IPS-18c (cell line): ENCODE data around the gene DLG2.

Experiments
- H3K4me3 ChIP-seq: 2 replicates; pipeline ENCODE4 v1.7.0; 2013; ENCODE audit warnings: low read depth, mild to moderate bottlenecking, low read length, moderate library complexity; ENCODE audit not compliant: insufficient read depth
- H3K9me3 ChIP-seq: one replicate; pipeline ENCODE4 v1.6.1; 2013; ENCODE audit warnings: mild to moderate bottlenecking, low read length, moderate library complexity; ENCODE audit not compliant: control insufficient read depth, insufficient read depth

Gene DLG2

DNA sequence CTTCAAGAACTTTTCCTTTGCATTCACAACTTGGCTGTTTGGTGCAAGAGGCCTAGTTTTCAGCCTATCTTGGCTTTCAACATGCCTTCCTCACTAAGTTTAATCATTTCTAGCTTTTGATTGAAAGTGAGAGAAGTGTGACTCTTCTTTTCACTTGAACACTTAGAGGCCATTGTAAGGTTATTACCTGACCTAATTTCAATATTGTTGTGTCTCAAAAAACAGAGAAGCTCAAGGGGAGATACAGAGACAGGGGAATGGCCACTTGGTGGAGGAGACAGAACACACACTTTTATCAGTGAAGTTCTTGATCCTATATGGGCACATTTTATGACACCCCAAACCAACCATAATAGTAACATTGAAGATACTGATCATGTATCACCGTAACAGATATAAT is 532.3 kb downstream of the DLG2 start:
- no peaks in the 10 kb centered on the region for H3K9me3 ChIP-seq
- H3K4me3 ChIP-seq, result no peak overlapping the region

DNA sequence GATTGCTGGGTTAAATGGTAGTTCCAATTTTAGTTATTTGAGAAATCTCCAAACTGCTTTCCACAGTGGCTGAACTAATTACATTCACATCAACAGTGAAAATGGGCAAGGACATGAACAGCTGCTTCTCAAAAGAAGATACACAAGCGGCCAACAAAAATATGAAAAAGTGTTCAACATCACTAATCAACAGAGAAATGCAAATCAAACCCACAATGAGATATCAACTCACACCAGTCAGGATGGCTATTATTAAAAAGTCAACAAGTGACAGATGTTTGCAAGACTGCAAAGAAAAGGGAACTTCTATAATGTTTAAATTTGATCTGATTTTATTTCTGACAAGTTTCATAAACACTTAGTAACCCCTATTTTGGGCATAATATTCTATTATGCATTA is 537.5 kb downstream of the DLG2 start:
- Histone ChIP-seq H3K9me3 (no peaks in the 10 kb centered on the region), H3K4me3 (no peak overlapping the region)

DNA sequence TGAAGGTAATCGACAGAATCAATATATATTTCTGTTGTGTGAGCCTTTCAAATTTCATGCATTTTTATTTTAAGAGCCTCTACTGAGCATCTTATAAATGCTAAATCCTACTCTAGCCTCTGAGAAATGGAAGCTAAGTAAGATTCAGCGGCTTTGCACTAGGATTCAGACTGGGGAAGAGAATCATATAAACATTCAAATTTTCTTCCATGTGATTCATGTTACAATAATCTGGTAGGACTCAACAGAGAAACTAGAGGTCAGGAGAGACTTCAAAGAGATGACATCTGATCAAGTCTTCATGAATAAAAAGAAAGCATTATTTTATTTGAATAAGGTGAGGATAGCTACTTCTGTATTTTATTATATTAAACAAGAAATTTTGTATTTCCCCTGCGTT is 538.9 kb downstream of the DLG2 start:
- H3K4me3 ChIP-seq, result no peak overlapping the region
- peaks cover 1% of the 10 kb centered on the region for H3K9me3 ChIP-seq

DNA sequence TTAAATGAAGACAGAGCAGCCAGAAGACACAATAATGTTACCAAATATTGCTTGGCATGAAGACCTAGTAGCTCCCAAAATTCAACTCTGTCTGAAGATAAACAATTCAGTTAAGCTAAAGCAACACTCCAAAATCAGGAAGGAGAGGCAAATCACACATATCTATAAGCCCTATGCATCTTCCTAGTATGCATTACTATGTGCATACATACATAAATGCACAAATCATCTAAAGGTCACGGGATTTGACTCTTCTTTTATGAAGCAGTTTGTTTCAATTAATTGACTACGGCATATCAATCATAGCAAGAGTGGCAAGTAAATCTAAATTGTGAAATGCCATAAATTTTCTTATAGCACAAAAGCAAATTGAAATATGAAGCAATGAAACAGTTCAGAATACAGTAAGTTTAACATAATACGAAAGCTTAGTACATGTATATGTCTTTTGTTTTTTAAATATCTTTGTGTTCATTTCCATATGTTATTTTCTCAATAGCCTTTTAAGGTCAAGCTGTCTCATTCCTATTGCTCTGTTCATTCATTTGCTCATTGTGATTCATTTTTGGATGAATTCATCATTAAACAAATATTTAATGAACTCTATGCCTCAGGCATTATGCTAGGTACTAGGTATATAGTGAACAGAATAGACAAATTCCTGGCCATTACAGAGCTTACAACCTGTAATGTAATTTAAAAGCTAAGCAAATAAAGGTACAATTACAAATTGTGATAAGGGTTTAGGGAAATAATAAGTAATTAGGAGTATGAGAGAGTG is 540.5 kb downstream of the DLG2 start:
- Histone ChIP-seq H3K4me3 (no peak overlapping the region), H3K9me3 (peaks cover 6% of the 10 kb centered on the region)

DNA sequence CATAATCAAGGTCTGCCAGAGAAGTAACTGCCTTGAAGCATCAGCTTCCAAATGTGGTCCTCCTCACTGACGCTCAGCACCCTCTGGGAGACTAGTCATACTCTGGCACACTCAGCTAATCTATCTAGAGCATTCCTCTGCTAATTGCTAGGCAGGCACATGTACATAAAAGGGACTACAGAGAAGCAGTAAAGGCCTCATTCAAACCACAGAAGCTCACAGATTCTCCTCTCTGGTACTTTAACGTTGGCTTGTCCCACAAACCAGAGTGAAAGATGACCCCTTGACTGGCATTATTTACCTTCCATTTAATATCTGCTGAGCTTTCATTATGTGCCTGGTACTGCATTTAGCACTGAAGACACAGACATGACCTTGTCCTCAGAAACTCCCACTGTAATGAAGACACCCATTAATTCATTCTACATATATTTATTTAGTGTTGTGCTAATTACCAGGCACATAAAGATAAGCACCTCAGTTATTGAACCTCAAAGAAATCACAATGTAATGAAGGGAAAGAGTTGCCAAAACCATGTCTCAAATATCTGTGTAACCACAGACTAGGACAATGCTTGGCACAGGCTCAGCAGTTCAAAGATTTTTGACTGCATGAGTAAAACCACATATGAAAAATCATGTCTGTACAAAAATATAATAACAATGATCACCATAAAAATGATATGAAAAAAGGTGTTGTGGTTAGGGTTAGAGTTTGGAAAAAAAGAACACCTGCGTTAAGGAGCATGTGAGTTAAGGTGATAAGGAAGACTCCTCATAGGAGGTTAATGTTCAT is 550.4 kb downstream of the DLG2 start:
- Histone ChIP-seq H3K9me3 (peaks cover 3% of the 10 kb centered on the region), H3K4me3 (no peak overlapping the region)

DNA sequence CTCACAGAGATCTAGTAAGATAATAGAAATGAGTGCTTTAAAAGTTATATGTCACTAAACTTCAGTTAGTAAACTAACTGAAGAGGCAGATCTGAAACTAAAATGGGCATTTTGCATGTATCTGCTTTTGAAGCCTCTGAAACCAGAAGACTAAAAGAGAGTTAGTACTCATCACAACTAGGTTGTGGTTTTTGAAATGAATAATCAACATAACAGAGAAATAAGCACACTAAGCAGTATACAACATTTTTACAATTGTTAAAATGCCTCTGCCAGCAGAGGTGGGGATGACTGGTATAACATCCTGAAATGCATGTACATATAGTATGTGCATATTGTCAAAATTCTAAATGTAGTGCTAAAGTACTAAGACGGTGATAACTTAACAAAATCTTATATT is 564.5 kb downstream of the DLG2 start:
- H3K4me3 ChIP-seq, result no peak overlapping the region
- H3K9me3 ChIP-seq, result no peaks in the 10 kb centered on the region

DNA sequence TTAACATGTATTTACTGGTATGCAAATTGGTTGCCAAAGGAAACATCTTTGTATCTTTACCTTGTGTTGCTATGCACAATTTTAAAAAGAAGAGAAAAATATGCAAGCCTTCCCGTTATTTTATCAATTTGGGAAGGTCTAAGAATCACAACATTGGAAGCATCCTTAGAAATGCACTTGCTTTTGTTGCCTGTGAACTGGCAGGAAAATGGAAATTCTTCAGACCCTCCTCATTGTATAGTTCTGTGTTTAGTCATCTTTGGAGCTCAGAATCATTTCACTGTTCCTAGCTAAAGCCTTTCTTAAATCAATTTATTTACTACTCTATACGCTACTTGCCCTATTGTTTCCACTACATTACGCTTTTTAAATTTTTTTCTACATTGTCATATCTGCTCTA is 574.5 kb downstream of the DLG2 start:
- no peak overlapping the region for H3K4me3 ChIP-seq
- H3K9me3 ChIP-seq, result no peaks in the 10 kb centered on the region

DNA sequence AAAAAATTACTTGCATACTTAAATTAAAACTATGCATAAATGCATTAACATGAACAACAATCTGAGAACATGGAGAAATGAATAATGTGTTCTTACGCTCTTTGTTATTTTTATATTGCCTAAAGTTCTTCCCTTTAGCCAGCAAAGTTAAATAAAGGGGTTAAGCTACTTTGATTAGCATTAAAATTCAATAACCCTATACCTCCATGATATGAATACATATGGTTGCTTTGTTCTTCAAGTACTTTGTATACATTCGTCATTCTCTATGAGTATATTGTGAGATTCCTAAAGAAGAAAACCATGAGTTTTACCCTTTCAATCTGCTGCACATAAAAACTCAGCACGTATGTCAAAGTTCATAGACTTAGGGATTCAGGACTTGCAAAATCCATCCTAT is 578.3 kb downstream of the DLG2 start:
- no peaks in the 10 kb centered on the region for H3K9me3 ChIP-seq
- H3K4me3 ChIP-seq, result no peak overlapping the region

DNA sequence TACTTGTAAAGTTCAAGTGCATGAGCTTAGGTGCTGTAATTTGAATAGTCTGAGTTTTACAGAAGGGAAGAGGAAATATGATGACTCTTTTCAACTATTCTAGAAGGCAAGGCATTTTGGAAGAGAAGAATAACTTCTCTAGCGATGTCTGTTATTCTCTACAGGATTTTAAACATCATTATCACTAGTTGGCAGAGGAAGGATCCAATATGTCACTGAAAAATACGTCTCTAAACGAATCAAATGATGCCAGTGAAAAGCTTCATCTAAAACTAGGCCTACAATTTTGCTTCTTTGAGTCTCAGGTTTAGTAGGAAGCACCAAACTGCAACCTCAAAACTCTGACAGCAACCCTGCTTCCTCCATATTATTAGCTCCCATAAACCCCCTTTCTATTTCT is 581.4 kb downstream of the DLG2 start:
- Histone ChIP-seq H3K4me3 (no peak overlapping the region), H3K9me3 (no peaks in the 10 kb centered on the region)

DNA sequence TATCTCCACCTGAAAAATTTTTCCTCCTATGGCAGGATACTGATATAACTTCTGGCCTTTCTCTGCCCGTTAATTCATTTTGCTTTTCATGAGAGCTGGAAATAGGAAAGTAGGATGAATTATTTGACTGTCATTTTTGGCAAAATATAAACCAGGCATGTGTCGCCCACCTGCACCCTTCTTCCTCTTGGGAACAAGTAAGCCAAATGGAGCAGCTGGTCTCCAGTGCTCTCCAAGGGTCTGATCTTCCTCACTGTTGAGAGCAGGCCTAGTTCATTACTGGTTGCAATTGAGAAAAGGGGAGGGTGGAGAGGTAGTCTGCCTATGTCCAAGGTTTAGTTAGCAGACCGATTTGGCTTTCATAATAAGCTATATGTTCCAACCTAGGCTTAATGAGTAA is 582.2 kb downstream of the DLG2 start:
- Histone ChIP-seq H3K9me3 (no peaks in the 10 kb centered on the region), H3K4me3 (no peak overlapping the region)

DNA sequence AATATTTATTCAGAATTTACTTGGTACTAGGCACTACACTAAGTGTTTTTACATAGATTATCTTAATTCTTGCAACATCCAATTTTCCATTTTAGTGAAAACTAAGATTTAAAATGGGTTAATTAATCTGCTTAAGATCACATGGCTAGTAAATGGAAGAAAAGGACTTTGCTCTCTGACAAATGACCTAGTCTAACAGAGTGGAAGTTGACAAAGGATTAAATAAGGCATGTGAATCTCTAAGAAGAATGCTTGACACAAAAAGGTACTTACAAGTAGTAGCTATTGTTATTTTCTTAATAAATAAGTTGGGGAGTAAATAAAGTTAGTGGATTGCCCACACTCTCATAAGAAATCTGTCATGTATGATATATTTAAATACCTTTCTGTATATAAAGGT is 584.8 kb downstream of the DLG2 start:
- H3K4me3 ChIP-seq, result no peak overlapping the region
- H3K9me3 ChIP-seq, result no peaks in the 10 kb centered on the region

DNA sequence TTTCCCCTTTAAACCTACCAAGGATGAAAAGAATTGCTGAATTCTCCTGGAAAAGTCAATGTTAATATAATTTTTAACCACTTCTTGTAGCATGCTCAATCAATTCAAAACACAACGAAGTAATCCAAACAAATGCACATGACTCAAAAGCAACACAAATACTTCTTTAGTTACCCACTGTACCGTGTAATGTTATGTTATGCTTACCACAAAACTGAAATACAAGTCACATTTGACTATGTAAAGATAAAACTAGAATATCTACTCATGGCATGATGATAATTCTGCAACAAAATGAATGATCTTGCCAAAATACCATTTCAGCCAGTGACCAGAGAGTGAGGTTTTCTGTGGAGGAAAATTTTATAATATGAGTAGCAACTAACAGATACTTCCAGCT is 587.0 kb downstream of the DLG2 start:
- Histone ChIP-seq H3K4me3 (no peak overlapping the region), H3K9me3 (no peaks in the 10 kb centered on the region)

DNA sequence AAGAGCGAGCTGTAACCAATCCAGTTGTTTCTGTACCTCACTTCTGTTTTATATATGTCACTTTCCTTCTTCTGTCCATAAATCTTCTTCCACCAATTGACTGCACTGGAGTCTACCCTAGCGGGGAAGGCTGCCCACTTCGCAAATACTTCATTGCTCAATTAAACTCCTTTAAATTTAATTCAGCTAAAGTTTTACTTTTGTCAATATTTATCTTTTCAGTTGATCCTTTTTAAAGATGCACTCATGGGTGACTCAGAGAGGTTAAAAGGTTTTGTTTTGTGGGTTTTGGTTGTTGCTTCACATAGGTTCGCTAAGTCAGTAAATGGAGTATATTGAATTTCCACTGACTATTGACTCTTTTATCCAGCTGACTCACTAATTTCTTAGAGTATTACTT is 597.2 kb downstream of the DLG2 start:
- H3K9me3 ChIP-seq, result no peaks in the 10 kb centered on the region
- no peak overlapping the region for H3K4me3 ChIP-seq

DNA sequence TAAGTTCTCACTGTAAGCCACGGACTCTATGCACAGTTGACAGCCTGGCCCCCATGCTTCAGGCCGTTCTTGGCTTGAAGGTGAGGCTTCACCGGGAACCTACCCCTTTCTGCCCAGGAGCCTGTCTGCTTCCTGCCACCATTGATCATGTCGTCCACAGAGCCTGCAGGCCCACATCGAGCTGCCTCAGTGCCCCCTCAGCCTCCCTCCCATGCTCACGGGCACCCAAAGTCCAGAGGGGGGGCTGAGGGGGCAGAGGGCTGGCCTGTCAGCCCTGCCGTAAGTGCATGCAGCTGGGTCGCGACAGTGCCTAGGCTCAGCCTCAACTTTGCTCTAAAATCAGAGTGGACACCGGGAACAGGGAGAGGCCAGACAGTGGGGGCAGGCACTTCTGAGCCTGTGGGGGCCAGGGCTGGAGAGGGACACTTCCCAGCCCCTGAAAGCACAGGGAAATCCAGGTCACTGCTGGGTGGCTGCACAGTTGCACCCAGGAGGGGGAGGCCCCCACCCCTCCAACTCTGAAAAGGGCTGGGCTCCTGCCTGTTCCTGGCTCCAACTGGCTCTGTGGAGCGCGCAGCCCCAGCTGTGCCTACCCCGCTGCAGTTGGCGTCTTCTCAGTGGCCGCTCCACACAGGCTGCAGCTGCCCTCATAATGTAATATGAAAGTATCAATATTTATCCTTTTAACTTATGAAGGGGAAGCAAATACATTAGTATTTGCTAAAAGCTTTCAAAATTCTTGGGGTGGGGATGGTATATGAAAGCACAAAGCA is 598.6 kb downstream of the DLG2 start:
- no peak overlapping the region for H3K4me3 ChIP-seq
- no peaks in the 10 kb centered on the region for H3K9me3 ChIP-seq

DNA sequence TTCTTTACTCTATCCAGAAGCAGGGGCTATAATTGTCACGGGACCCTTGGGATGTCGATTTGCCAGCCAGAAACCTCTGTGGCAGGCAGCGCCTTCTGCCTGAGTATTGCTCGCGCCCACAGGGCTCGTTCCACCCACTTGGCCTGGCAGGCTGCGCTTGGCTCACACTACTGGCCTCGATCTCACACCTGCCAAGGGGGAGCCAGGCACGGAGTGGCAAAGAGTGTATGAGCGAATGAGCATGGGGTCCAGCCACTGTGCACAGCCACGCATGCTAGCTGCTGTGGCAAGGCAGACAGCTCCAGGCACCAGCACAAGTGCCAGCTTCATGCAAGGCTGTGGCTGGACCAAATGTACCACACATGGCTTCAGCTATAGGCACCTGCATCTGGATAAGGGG is 599.8 kb downstream of the DLG2 start:
- Histone ChIP-seq H3K4me3 (no peak overlapping the region), H3K9me3 (no peaks in the 10 kb centered on the region)

DNA sequence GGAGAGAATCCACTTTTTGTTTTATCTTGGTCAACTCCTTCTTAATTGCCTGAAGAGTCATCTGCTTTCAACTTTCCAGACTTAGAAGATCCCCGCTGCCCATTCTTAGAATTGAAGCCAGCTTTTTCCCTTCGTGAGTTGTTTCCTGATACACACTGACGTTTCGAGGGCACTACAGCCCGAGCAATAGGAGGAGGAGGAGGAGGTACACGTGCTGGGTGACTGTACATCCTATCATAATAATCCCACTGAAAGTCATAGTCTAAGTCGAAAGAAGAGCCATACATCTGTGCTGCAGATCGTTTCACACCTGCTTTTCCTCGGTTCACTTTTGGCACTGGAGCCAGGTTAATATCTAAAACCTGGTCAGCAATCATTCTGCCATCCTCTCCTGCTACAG is 606.1 kb downstream of the DLG2 start:
- Histone ChIP-seq H3K4me3 (no peak overlapping the region), H3K9me3 (no peaks in the 10 kb centered on the region)

DNA sequence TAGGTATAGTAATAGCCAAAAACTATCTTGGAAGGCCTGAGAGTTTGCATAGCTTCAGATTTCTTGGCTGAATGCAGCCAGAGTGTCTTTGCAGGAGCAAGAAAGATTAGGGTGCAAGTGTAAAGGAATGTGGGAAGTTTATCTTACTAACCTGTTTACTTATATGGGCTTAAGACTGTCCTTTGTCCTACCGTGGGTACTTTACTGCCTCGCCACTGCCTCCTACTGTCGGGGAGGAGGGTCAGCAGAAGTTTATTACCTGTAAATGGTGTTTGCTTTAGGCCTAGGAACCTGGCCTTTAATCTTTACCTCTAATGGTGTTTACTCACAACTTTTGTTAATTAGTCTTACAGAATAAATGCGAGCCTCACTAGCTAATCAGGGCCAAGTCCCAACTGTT is 633.8 kb downstream of the DLG2 start:
- Histone ChIP-seq H3K9me3 (no peaks in the 10 kb centered on the region), H3K4me3 (no peak overlapping the region)

DNA sequence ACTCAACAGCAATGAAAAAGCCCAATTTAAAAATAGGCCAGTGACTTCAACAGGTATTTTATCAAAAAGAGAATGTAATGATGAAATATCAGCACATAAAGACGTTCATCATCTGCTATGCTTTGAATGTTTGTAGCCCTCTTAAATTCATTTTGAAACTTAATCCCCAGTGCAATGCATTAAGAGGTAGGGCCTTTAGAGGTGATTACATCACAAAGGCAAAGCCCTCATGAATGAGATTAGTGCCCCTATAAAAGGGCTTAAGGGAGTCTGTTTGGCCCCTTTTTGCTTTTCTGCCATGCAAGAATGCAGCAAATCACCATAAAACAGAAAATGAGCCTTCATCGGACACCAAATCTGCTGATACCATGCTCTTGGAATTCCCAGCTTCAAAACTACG is 637.0 kb downstream of the DLG2 start:
- H3K4me3 ChIP-seq, result no peak overlapping the region; the same call in 1 of the 2 replicates
- H3K9me3 ChIP-seq, result peaks cover 2% of the 10 kb centered on the region
